Amygdala (tissue), 56 donors: ENCODE data around the gene ZSWIM6.

Source experiments
- DNase-seq, 56 donors: peaks; one replicate each; lab custom pipeline; 2025; lab: John Stamatoyannopoulos, UW

ZSWIM6 gene

GRCh38 chr5:61331407-61332357 is at the start of gene ZSWIM6:
Gene ZSWIM6 (plus strand): TSS chr5:61332258. CDS start chr5:61332273, 15 bp downstream.
- DNase-seq = peak; percentile 80 to 100 (median 99)

- no peak for DNase-seq
Observed at GRCh38 chr5:61283471-61283870, 48.6 kb upstream of the ZSWIM6 start.

GRCh38 chr5:61285531-61285930 is 46.5 kb upstream of the ZSWIM6 start:
- DNase-seq = no peak

- DNase-seq = no peak
Observed at GRCh38 chr5:61286446-61287132, 45.5 kb upstream of the ZSWIM6 start.

GRCh38 chr5:61287474-61287873 is 44.6 kb upstream of the ZSWIM6 start:
- no peak for DNase-seq

- no peak for DNase-seq
Observed at GRCh38 chr5:61289241-61289640, 42.8 kb upstream of the ZSWIM6 start.

GRCh38 chr5:61289669-61290306 is 42.3 kb upstream of the ZSWIM6 start:
- DNase-seq = no peak

- DNase-seq = no peak
Observed at GRCh38 chr5:61290791-61291210, 41.3 kb upstream of the ZSWIM6 start.

GRCh38 chr5:61292062-61292657 is 39.9 kb upstream of the ZSWIM6 start:
- no peak for DNase-seq

GRCh38 chr5:61293071-61293470 is 39.0 kb upstream of the ZSWIM6 start:
- peak in 2 of 56 donors; percentile 8 to 11 for DNase-seq

GRCh38 chr5:61293873-61294272 is 38.2 kb upstream of the ZSWIM6 start:
- no peak for DNase-seq

GRCh38 chr5:61295365-61295764 is 36.7 kb upstream of the ZSWIM6 start:
- no peak for DNase-seq

- DNase-seq = no peak
Observed at GRCh38 chr5:61298066-61298465, 34.0 kb upstream of the ZSWIM6 start.

- DNase-seq = no peak
Observed at GRCh38 chr5:61298580-61298979, 33.5 kb upstream of the ZSWIM6 start.

GRCh38 chr5:61299261-61299681 is 32.8 kb upstream of the ZSWIM6 start:
- DNase-seq = peak in 1 of 56 donors; percentile 16

GRCh38 chr5:61301341-61302199 is 30.5 kb upstream of the ZSWIM6 start:
- DNase-seq = peak in 35 of 56 donors; percentile 12 to 76 (median 48)

GRCh38 chr5:61302200-61302563 is 29.9 kb upstream of the ZSWIM6 start:
- no peak for DNase-seq

- DNase-seq = no peak
Observed at GRCh38 chr5:61303346-61303745, 28.7 kb upstream of the ZSWIM6 start.

GRCh38 chr5:61304590-61305381 is 27.3 kb upstream of the ZSWIM6 start:
- no peak for DNase-seq
